ENCODE data around the gene ALDH16A1. TPM values are rescaled to one million over a fixed set of nuclear protein-coding genes. Genes with fewer than 3 reads are reported as not detected.

ALDH16A1 gene
- total and polyA plus RNA-seq, 2 donors (not counting 1 experiment from before 2014, with no cell fraction given): 65.8 to 105 TPM

DNA sequence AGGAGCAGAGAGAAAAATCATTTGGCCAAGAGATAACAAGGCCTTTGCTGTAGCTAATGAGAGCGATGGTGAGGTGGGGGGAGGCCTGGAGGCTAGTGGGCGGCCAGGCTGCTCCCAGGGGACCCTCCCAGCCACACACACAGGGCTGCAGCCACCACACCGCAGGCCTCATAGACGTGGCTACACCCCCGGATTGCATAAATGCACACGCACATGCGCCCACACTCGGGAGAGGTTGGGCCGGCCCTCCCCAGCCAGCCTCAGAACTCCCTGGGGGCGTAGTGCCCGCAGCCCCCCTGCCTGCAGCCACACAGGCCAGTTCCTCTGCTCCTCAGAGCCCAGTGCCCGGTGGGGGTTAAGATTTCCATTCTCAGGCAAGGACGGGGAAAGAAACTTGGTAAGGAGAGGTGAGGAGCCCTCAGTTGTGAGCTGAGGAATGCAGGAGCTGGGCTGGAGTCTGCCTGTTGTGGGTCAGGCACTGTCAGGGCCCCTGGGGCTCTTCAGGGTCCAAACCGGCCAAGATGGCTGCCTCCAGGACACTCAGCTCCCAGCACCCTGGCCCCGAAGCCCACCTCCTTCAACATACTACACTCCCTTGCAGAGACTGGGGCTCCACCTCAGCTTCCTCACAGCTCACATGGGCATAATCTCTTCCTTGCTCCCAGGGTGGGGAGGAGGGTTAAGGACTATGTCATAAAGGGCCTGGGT lies 37.8 kb upstream of the ALDH16A1 start:
- H4K20me1 ChIP-seq (ENCODE audit: control insufficient read depth, insufficient read depth, low read length, poor library complexity, severe bottlenecking): no peaks in the 10 kb centered on the region
- POLR2A ChIA-PET: interaction anchor here (0.6 kb wide), 1 partner anchor 245 kb away, joined by 4 read pairs; no protein-coding TSS in a partner anchor
- WGBS (ENCODE audit: insufficient coverage): 39% methylated on average over 6 of the region's 15 CpGs
- H3K36me3 ChIP-seq (replicated peaks in 1 of 2; ENCODE audit: control extremely low read depth in 1 of 2, control insufficient read depth in 1 of 2, extremely low read depth in 1 of 2, insufficient read depth in 2 of 2, low read length in 1 of 2): no peaks in the 10 kb centered on the region
- intact Hi-C loops (cut with micrococcal nuclease): no loop called here
- peaks cover 0 to 5% (median 0%) of the 10 kb centered on the region in 3 donors for H3K9me3 ChIP-seq (ENCODE audit: control extremely low read depth in 1 of 3, control insufficient read depth in 2 of 3, insufficient read depth in 1 of 3, low read length in 2 of 3)
- H3K4me1 ChIP-seq (ENCODE audit: control insufficient read depth in 2 of 2, insufficient read depth in 2 of 2, low read length in 2 of 2): peaks cover 17 to 41% of the 10 kb centered on the region in 2 donors
- H3K4me2 ChIP-seq (replicated peaks; ENCODE audit: low read depth, low read length, poor library complexity, severe bottlenecking): no peak overlapping the region
- peak; percentile 59 for DNase-seq
- Mint-ChIP-seq H3K27me3 (peaks cover 26% of the 10 kb centered on the region), H3K4me3 (peak overlapping the region; percentile 16), H3K4me1 (peaks cover 34% of the 10 kb centered on the region), H3K9me3 (ENCODE audit: insufficient read depth) (no peaks in the 10 kb centered on the region), H3K27ac (peak overlapping the region; percentile 15)
- no peak overlapping the region for H3K9ac ChIP-seq (ENCODE audit: low read length)
- ATAC-seq (ENCODE audit: low read depth): peak; percentile 83
- CTCF ChIA-PET: interaction anchor here (1.3 to 3.2 kb wide), 2 partner anchors 23 to 114 kb away, joined by 5 to 12 read pairs; no protein-coding TSS in a partner anchor
- H3K27me3 ChIP-seq (replicated peaks in 1 of 4; ENCODE audit: control extremely low read depth in 1 of 4, control insufficient read depth in 3 of 4, insufficient read depth in 4 of 4, low read length in 3 of 4): peaks cover 0 to 40% (median 18%) of the 10 kb centered on the region in 4 experiments
- no peak overlapping the region for H3K4me3 ChIP-seq (ENCODE audit: control extremely low read depth in 1 of 5, extremely low read depth in 1 of 5, insufficient read depth in 1 of 5, low read depth in 2 of 5, low read length in 4 of 5)
- H3K79me2 ChIP-seq (ENCODE audit: control insufficient read depth, insufficient read depth, low read length): no peaks in the 10 kb centered on the region
- H3K27ac ChIP-seq (ENCODE audit: low read length in 2 of 2): no peak overlapping the region
- H2AFZ ChIP-seq (ENCODE audit: insufficient read depth, low read depth, low read length, poor library complexity, severe bottlenecking): no peak overlapping the region
- no peak for TF ChIP-seq EZH2 (IDR thresholded peaks at IDR 0.05; ENCODE audit: borderline replicate concordance, insufficient read depth, low read depth, low read length, poor library complexity, severe bottlenecking)
- TF ChIP-seq, protein P1, sequence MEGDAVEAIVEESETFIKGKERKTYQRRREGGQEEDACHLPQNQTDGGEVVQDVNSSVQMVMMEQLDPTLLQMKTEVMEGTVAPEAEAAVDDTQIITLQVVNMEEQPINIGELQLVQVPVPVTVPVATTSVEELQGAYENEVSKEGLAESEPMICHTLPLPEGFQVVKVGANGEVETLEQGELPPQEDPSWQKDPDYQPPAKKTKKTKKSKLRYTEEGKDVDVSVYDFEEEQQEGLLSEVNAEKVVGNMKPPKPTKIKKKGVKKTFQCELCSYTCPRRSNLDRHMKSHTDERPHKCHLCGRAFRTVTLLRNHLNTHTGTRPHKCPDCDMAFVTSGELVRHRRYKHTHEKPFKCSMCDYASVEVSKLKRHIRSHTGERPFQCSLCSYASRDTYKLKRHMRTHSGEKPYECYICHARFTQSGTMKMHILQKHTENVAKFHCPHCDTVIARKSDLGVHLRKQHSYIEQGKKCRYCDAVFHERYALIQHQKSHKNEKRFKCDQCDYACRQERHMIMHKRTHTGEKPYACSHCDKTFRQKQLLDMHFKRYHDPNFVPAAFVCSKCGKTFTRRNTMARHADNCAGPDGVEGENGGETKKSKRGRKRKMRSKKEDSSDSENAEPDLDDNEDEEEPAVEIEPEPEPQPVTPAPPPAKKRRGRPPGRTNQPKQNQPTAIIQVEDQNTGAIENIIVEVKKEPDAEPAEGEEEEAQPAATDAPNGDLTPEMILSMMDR (IDR thresholded peaks at IDR 0.05): no peak

DNA sequence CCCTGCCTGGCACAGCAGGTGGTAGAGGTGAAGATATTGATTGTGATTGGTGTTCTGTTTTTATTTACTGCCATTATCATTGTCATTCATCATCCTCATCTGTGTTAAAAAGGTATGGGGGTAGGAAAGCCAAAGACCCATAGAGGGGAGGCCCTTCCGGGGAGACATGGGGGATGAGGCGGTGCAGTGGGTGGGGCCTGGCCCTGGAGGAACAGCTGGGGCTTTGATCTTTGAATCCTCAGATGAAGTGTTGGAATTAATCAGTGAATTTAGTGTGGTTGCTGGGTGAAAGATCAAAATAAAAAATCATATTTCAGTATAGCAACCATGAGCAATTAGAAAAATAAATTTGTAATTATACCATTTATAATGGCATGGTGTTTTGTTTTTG lies 37.2 kb upstream of the ALDH16A1 start:
- Histone ChIP-seq H3K79me2 (ENCODE audit: control insufficient read depth, insufficient read depth, low read length) (no peaks in the 10 kb centered on the region), H3K36me3 (replicated peaks in 1 of 2; ENCODE audit: control extremely low read depth in 1 of 2, control insufficient read depth in 1 of 2, extremely low read depth in 1 of 2, insufficient read depth in 2 of 2, low read length in 1 of 2) (no peaks in the 10 kb centered on the region), H3K4me2 (replicated peaks; ENCODE audit: low read depth, low read length, poor library complexity, severe bottlenecking) (no peak overlapping the region), H2AFZ (ENCODE audit: insufficient read depth, low read depth, low read length, poor library complexity, severe bottlenecking) (no peak overlapping the region), H3K4me1 (ENCODE audit: control insufficient read depth in 2 of 2, insufficient read depth in 2 of 2, low read length in 2 of 2) (peaks cover 20 to 38% of the 10 kb centered on the region in 2 donors), H3K27me3 (replicated peaks in 1 of 4; ENCODE audit: control extremely low read depth in 1 of 4, control insufficient read depth in 3 of 4, insufficient read depth in 4 of 4, low read length in 3 of 4) (peaks cover 0 to 45% (median 23%) of the 10 kb centered on the region in 4 experiments), H3K4me3 (ENCODE audit: control extremely low read depth in 1 of 5, extremely low read depth in 1 of 5, insufficient read depth in 1 of 5, low read depth in 2 of 5, low read length in 4 of 5) (no peak overlapping the region), H3K9me3 (ENCODE audit: control extremely low read depth in 1 of 3, control insufficient read depth in 2 of 3, insufficient read depth in 1 of 3, low read length in 2 of 3) (peaks cover 0 to 11% (median 0%) of the 10 kb centered on the region in 3 donors), H4K20me1 (ENCODE audit: control insufficient read depth, insufficient read depth, low read length, poor library complexity, severe bottlenecking) (no peaks in the 10 kb centered on the region), H3K27ac (ENCODE audit: low read length in 2 of 2) (no peak overlapping the region), H3K9ac (ENCODE audit: low read length) (no peak overlapping the region)
- Mint-ChIP-seq H3K9me3 (ENCODE audit: insufficient read depth) (no peaks in the 10 kb centered on the region), H3K4me3 (no peak overlapping the region), H3K27ac (no peak overlapping the region), H3K4me1 (peaks cover 36% of the 10 kb centered on the region), H3K27me3 (peaks cover 31% of the 10 kb centered on the region)
- ATAC-seq (ENCODE audit: low read depth): no peak
- CTCF ChIA-PET: interaction anchor here (1.3 to 3.2 kb wide), 2 partner anchors 24 to 115 kb away, joined by 5 to 12 read pairs; no protein-coding TSS in a partner anchor
- TF ChIP-seq EZH2 (IDR thresholded peaks at IDR 0.05; ENCODE audit: borderline replicate concordance, insufficient read depth, low read depth, low read length, poor library complexity, severe bottlenecking): no peak
- TF ChIP-seq, protein P1 (IDR thresholded peaks at IDR 0.05): no peak
- intact Hi-C loops (cut with micrococcal nuclease): no loop called here
- DNase-seq: no peak
- no CpG with 5 or more reads among the region's 2 CpGs for WGBS (ENCODE audit: insufficient coverage)
- POLR2A ChIA-PET: interaction anchor here (1.0 to 2.0 kb wide), 2 partner anchors 9 to 12 kb away, joined by 4 read pairs; partner anchors contain the start of gene GFY

Data from B cell (primary cell).